ENCODE results near the gene ZNF217. TPM values are rescaled to one million over a fixed set of nuclear protein-coding genes. Genes with fewer than 3 reads are reported as not detected.
A peak's percentile ranks its signal among the peaks of the same experiment; 100 is the strongest.
"Not testable (repeated sequence)": the region's sequence is repeated elsewhere in the genome, so short reads cannot be mapped to it uniquely, and the experiment has no call there.

ZNF217 gene
- total RNA-seq, 1 donor from 2014 or later: 76.3 TPM

- Mint-ChIP-seq H3K9me3 (ENCODE audit: low read depth) (no peaks in the 10 kb centered on the region), H3K27ac (peak overlapping the region; percentile 74), H3K27me3 (no peaks in the 10 kb centered on the region), H3K4me3 (ENCODE audit: low read depth) (no peak overlapping the region), H3K36me3 (ENCODE audit: insufficient read depth) (no peaks in the 10 kb centered on the region), H3K4me1 (ENCODE audit: low read depth) (peaks cover 35% of the 10 kb centered on the region)
- TF ChIP-seq, protein P1, sequence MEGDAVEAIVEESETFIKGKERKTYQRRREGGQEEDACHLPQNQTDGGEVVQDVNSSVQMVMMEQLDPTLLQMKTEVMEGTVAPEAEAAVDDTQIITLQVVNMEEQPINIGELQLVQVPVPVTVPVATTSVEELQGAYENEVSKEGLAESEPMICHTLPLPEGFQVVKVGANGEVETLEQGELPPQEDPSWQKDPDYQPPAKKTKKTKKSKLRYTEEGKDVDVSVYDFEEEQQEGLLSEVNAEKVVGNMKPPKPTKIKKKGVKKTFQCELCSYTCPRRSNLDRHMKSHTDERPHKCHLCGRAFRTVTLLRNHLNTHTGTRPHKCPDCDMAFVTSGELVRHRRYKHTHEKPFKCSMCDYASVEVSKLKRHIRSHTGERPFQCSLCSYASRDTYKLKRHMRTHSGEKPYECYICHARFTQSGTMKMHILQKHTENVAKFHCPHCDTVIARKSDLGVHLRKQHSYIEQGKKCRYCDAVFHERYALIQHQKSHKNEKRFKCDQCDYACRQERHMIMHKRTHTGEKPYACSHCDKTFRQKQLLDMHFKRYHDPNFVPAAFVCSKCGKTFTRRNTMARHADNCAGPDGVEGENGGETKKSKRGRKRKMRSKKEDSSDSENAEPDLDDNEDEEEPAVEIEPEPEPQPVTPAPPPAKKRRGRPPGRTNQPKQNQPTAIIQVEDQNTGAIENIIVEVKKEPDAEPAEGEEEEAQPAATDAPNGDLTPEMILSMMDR (IDR thresholded peaks at IDR 0.05; ENCODE audit: unreplicated experiment): no peak
- DNase-seq (ENCODE audit: low spot score, unreplicated experiment): no peak
These were observed 5.7 kb upstream of the ZNF217 start for GRCh38 chr20:53599378-53599777.

DNA sequence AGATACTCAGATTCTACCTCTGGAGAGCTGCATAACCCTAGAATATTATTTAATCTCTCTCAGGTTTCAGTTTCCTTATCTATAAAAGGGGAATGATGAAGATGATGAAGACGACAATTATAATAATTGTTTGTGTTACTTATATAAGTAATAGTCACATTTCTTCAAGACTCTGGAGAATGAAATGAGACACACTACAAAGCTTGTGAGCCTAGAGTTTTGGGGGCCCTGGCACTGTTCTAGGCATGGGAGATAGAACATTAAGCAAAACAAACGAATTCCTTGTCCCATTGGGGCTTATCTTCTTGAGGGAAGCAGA is 5.4 kb upstream of the ZNF217 start:
- peaks cover 35% of the 10 kb centered on the region for H3K4me1 Mint-ChIP-seq (ENCODE audit: low read depth)

DNA sequence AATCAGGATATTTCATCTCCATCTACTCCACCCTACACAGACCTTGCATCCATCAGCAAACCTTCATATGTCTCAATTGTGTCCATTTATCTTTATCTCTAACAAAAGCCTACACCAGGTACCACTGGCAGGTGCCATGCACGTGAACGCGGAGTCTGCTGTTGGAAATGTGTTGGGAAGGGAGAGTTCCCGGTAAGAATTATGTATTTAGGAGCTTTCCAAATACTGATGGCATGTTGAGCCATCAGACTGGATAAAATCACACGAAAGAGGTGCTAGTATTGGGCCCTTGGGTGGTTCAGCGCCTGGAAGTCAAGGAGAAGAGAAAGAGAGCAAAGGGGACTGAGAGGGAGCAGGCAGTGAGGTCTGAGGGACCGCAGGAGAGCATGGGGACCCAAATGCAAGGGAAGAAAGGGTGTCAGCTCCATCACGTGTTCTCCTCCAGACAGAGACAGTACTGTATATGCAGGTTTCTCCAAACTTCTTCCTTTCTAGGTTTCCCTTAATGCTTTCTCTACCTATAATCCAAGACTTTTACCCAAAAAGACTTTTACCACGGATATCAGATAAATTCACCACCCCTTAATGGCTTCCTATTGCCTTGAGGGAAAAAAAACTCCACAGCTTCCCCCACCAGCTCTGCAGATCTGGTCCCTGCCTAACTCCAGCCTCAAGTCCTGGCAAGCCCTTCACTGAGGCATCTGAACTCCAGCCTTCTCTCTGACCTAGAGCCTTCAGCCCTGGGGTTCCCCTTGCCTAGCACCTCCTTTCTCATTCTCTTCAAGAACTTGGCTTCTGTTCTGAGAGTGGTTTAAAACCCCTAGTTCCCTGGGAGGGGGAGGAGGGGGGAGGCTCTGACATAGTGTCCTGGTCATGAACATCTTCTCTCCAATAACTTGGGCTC is 4.8 kb upstream of the ZNF217 start:
- TF ChIP-seq, protein P1 (IDR thresholded peaks at IDR 0.05; ENCODE audit: unreplicated experiment): no peak
- no peak for DNase-seq (ENCODE audit: low spot score, unreplicated experiment)
- peak overlapping the region; percentile 31 for H3K4me3 Mint-ChIP-seq (ENCODE audit: low read depth)

More for the DNA sequence above, 5.4 kb upstream of the ZNF217 start:
- H3K36me3 Mint-ChIP-seq (ENCODE audit: insufficient read depth): no peaks in the 10 kb centered on the region
- DNase-seq (ENCODE audit: low spot score, unreplicated experiment): no peak
- no peaks in the 10 kb centered on the region for H3K9me3 Mint-ChIP-seq (ENCODE audit: low read depth)
- no peaks in the 10 kb centered on the region for H3K27me3 Mint-ChIP-seq
- H3K27ac Mint-ChIP-seq: peak overlapping the region; percentile 74
- H3K4me3 Mint-ChIP-seq (ENCODE audit: low read depth): no peak overlapping the region
- TF ChIP-seq, protein P1 (IDR thresholded peaks at IDR 0.05; ENCODE audit: unreplicated experiment): no peak

DNA sequence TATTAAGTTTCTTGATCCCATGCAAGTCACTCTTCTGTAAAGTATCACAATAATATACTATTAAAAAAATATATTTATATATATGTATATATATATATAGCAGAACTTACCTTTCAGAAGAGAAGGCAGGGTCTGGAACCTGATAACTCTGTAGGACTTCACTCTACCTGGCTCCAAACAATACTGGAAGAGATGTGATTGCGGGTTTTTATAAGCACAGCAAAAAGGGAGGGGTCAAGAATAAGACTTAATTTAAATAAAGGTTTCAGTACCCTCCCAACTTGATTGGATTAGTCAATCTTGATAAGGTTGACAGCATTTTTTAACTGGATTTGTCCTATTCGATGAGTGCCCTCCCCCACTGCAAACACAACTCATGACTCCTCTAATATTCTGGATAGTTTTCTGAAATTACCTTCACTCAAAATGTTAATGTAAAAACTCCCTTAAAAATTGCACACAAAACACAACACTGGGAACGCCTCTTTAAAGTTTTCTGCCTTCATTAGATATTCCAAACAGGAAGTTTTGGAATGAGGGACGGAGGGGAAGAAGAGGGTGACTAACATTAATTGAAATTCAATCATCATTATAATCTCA is 4.0 kb upstream of the ZNF217 start:
- H3K4me3 Mint-ChIP-seq (ENCODE audit: low read depth): peak overlapping the region; percentile 76
- H3K9me3 Mint-ChIP-seq (ENCODE audit: low read depth): no peaks in the 10 kb centered on the region
- no peaks in the 10 kb centered on the region for H3K27me3 Mint-ChIP-seq
- H3K27ac Mint-ChIP-seq: peak overlapping the region; percentile 54
- H3K4me1 Mint-ChIP-seq (ENCODE audit: low read depth): peaks cover 35% of the 10 kb centered on the region
- TF ChIP-seq, protein P1 (IDR thresholded peaks at IDR 0.05; ENCODE audit: unreplicated experiment): no peak
- no peak for DNase-seq (ENCODE audit: low spot score, unreplicated experiment)
- no peaks in the 10 kb centered on the region for H3K36me3 Mint-ChIP-seq (ENCODE audit: insufficient read depth)

More for the DNA sequence above, 4.8 kb upstream of the ZNF217 start:
- Mint-ChIP-seq H3K9me3 (ENCODE audit: low read depth) (no peaks in the 10 kb centered on the region), H3K36me3 (ENCODE audit: insufficient read depth) (no peaks in the 10 kb centered on the region), H3K4me1 (ENCODE audit: low read depth) (peaks cover 35% of the 10 kb centered on the region), H3K27ac (peak overlapping the region; percentile 54), H3K27me3 (no peaks in the 10 kb centered on the region)

DNA sequence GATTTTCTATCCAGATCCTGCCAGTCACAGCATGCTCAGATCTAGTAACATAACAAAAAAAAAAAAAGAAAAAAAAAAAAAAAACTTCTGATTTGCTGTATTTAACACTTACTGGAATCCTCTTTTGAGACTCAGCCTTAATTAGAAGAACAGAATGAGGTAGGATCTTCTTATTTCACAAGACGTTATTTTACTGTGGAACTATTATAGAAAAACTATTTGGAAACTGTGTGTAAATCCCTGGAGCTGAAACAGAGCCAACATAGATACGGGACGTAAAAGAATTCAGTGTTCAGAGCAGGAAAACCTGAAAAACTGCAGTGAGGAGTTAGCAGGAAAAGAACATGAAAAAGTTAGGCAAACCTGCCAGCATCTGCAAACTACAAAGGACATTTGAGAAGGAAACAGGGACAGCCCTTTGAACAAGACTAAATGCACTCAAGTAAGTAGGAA is 3.4 kb upstream of the ZNF217 start:
- no peaks in the 10 kb centered on the region for H3K27me3 Mint-ChIP-seq
- TF ChIP-seq, protein P1 (IDR thresholded peaks at IDR 0.05; ENCODE audit: unreplicated experiment): no peak
- H3K4me1 Mint-ChIP-seq (ENCODE audit: low read depth): peaks cover 35% of the 10 kb centered on the region
- no peaks in the 10 kb centered on the region for H3K9me3 Mint-ChIP-seq (ENCODE audit: low read depth)
- peak overlapping the region; percentile 76 for H3K4me3 Mint-ChIP-seq (ENCODE audit: low read depth)
- H3K36me3 Mint-ChIP-seq (ENCODE audit: insufficient read depth): no peaks in the 10 kb centered on the region
- H3K27ac Mint-ChIP-seq: peak overlapping the region; percentile 95
- DNase-seq (ENCODE audit: low spot score, unreplicated experiment): no peak

DNA sequence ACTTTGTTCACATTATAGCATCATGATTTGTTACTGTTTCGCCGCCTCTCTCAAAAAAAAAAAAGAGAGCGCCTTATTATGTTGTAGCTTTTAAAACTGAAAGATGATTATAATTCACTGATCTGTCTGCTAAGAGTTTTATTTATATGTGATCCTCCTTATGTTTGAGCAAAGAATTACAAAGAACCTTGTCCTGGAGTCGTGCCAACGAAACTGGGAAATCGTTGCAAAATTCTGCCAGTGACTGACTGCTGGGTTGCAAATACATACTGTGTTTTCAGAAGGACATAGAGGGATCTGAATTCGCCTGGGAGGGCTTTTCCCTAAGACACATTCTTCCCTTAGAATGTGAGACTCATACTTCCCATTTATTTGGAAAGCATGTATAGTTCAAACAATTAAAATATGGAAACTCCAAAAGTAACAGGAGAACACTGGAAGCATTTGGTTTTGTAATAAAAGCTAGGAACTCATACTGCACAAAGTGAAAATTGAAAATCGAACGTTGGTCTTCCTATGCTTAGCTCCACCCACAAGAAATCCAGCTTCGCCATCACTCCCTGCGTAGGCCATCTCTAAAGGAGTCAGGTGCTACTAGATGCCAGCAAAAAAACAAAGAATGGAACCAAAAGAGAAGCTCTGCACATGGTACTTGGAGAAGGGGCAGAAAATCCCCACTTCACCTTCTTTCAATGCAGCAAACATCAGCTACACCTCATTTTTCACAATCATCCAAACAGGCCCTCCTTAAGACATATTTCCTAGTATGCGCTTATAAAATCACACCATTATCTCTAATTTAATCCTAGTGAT is 2.8 kb upstream of the ZNF217 start:
- DNase-seq (ENCODE audit: low spot score, unreplicated experiment); H3K36me3 Mint-ChIP-seq (ENCODE audit: insufficient read depth); H3K27me3 Mint-ChIP-seq; H3K9me3 Mint-ChIP-seq (ENCODE audit: low read depth): not testable (repeated sequence)
- peak overlapping the region; percentile 95 for H3K27ac Mint-ChIP-seq
- peak overlapping the region; percentile 76 for H3K4me3 Mint-ChIP-seq (ENCODE audit: low read depth)
- H3K4me1 Mint-ChIP-seq (ENCODE audit: low read depth): peaks cover 40% of the 10 kb centered on the region

- DNase-seq (ENCODE audit: low spot score, unreplicated experiment); H3K36me3 Mint-ChIP-seq (ENCODE audit: insufficient read depth); H3K27me3 Mint-ChIP-seq; H3K9me3 Mint-ChIP-seq (ENCODE audit: low read depth): not testable (repeated sequence)
- Mint-ChIP-seq H3K4me1 (ENCODE audit: low read depth) (peaks cover 45% of the 10 kb centered on the region), H3K27ac (peak overlapping the region; percentile 95), H3K4me3 (ENCODE audit: low read depth) (peak overlapping the region; percentile 76)
These were observed 2.1 kb upstream of the ZNF217 start for GRCh38 chr20:53595742-53596141.
